Panc1 (cell line): Measurements from ENCODE around the gene EPHA6.

Source experiments
- POLR2AphosphoS5 ChIP-seq: IDR thresholded peaks from 2 replicates; pipeline ENCODE4 v1.6.1; 2012; ENCODE audit warnings: mild to moderate bottlenecking, low read depth, low read length, moderate library complexity
- SIN3A ChIP-seq: IDR thresholded peaks from 2 replicates; pipeline ENCODE4 v1.6.1; 2012; ENCODE audit warnings: low read depth, mild to moderate bottlenecking, low read length, moderate library complexity, borderline replicate concordance; ENCODE audit not compliant: insufficient read depth
- TCF7L2 ChIP-seq: IDR thresholded peaks from 2 replicates; pipeline ENCODE4 v1.6.1; 2011; ENCODE audit warnings: mild to moderate bottlenecking, low read depth, low read length, inconsistent platforms
- TF ChIP-seq, protein P1 (sequence below): fragments of 450-650 bp; IDR thresholded peaks from 2 replicates; pipeline ENCODE4 v1.5.1; 2017; ENCODE audit warnings: mild to moderate bottlenecking
- TF ChIP-seq, protein P2 (sequence below), 2 experiments: IDR thresholded peaks; 2 replicates each; pipeline ENCODE4 v1.6.1; 2011 to 2012; ENCODE audit warnings: low read depth in 2 of 2, control low read depth in 1 of 2, low read length in 1 of 2, mild to moderate bottlenecking in 1 of 2, moderate library complexity in 1 of 2; ENCODE audit not compliant: insufficient read depth in 1 of 2

DNA sequence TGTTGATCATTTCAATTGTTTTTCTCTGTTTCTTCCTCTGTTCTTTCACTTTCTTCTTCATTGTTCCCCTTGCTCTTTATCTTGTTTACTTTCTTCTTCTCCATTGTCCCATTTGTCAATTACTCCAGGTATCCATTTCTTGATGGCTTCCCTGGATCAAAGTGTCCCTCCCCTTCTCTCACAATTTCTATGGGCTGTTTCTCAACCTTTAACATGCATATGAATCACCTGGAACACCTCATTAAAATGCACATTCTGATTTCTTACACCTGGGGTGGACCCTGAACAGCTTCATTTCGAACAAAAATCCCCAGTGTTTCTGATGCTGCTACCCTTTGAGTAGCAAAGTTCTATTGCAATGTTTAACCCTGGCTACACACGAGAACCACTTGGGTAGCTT, 454.8 kb downstream of the EPHA6 start:
- TF ChIP-seq, protein P1, sequence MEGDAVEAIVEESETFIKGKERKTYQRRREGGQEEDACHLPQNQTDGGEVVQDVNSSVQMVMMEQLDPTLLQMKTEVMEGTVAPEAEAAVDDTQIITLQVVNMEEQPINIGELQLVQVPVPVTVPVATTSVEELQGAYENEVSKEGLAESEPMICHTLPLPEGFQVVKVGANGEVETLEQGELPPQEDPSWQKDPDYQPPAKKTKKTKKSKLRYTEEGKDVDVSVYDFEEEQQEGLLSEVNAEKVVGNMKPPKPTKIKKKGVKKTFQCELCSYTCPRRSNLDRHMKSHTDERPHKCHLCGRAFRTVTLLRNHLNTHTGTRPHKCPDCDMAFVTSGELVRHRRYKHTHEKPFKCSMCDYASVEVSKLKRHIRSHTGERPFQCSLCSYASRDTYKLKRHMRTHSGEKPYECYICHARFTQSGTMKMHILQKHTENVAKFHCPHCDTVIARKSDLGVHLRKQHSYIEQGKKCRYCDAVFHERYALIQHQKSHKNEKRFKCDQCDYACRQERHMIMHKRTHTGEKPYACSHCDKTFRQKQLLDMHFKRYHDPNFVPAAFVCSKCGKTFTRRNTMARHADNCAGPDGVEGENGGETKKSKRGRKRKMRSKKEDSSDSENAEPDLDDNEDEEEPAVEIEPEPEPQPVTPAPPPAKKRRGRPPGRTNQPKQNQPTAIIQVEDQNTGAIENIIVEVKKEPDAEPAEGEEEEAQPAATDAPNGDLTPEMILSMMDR = no peak
- no peak for TF ChIP-seq SIN3A
- TF ChIP-seq, protein P2, sequence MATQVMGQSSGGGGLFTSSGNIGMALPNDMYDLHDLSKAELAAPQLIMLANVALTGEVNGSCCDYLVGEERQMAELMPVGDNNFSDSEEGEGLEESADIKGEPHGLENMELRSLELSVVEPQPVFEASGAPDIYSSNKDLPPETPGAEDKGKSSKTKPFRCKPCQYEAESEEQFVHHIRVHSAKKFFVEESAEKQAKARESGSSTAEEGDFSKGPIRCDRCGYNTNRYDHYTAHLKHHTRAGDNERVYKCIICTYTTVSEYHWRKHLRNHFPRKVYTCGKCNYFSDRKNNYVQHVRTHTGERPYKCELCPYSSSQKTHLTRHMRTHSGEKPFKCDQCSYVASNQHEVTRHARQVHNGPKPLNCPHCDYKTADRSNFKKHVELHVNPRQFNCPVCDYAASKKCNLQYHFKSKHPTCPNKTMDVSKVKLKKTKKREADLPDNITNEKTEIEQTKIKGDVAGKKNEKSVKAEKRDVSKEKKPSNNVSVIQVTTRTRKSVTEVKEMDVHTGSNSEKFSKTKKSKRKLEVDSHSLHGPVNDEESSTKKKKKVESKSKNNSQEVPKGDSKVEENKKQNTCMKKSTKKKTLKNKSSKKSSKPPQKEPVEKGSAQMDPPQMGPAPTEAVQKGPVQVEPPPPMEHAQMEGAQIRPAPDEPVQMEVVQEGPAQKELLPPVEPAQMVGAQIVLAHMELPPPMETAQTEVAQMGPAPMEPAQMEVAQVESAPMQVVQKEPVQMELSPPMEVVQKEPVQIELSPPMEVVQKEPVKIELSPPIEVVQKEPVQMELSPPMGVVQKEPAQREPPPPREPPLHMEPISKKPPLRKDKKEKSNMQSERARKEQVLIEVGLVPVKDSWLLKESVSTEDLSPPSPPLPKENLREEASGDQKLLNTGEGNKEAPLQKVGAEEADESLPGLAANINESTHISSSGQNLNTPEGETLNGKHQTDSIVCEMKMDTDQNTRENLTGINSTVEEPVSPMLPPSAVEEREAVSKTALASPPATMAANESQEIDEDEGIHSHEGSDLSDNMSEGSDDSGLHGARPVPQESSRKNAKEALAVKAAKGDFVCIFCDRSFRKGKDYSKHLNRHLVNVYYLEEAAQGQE (IDR thresholded peaks at IDR 0.05; ENCODE audit: insufficient read depth in 1 of 2, low read depth in 2 of 2, low read length in 1 of 2) = no peak
- no peak for TF ChIP-seq POLR2AphosphoS5
- no peak for TF ChIP-seq TCF7L2
